ENCODE results near the gene TPX2. TPM values are rescaled to one million over a fixed set of nuclear protein-coding genes. Genes with fewer than 3 reads are reported as not detected.

TPX2 gene
- total RNA-seq, 1 donor from 2014 or later: 16.5 TPM

DNA sequence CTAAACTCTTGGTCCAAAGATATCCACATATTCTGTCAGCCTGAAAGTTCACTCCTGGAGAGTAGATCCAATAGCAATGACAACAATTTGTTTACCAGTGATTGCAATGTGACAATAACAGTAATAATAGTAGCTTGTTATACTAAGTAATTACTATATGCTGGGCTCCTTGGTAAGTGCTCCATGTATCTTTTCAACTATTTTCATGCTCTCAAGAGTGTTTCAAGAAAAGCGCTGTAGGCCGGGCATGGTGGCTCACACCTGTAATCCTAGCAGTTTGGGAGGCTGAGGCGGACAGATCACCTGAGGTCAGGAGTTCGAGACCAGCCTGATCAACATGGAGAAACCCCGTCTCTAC, 31.9 kb upstream of the TPX2 start:
- DNase-seq: no peak

GRCh38 chr20:31707994-31708735, 30.9 kb upstream of the TPX2 start:
- no peak for DNase-seq

GRCh38 chr20:31708736-31709534, 30.2 kb upstream of the TPX2 start:
- no peak for DNase-seq

DNA sequence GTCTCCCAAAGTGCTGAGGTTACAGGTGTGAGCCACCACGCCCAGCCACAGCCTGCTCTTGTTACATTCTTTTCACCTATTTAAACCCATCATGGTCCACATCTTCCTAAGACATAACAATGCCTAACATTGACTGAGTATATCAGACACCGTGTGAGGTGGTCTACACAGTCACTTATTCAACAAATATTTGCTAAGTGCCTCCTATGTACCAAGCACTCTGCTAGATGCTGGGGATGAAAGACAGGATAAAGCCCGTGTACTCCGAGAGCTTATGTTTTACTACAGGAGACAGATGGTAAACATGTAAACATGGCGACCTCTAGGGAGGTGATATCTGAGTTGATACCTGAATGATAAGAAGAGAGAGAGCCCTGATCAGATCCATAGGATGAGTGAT, 29.2 kb upstream of the TPX2 start:
- DNase-seq: no peak

DNA sequence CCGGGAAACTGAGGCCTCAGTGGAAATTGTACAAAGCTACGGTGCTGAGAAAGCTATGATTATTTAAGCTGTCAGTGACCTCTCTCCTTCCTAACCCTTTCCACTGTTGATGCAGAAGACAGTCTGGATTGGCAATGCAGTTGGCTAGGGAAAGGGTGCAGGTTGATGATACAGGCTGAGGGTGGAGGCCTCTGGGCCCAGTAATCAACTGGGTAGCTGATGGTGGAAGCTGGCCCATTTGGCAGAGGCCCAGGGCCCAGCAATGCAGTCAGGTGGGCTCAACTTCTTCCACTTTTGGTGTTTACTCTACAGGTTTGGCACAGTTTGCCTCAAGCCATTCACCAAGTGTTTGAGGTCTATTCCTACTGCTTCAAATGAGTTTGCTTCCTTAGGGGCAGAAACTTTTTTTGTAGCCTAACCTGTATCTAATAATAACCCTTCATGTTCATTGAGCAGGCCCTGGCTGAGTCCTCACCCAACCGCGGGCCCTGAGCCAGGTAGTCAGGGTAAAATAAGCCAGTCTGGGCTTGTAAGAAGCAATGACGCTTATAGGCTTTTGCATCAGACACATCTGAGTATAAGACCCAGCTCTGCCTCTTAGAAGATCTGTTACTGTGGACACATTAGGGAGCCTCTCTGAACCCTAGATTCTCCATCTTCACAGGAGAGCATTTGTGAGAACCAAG, 28.5 kb upstream of the TPX2 start:
- DNase-seq: no peak

DNA sequence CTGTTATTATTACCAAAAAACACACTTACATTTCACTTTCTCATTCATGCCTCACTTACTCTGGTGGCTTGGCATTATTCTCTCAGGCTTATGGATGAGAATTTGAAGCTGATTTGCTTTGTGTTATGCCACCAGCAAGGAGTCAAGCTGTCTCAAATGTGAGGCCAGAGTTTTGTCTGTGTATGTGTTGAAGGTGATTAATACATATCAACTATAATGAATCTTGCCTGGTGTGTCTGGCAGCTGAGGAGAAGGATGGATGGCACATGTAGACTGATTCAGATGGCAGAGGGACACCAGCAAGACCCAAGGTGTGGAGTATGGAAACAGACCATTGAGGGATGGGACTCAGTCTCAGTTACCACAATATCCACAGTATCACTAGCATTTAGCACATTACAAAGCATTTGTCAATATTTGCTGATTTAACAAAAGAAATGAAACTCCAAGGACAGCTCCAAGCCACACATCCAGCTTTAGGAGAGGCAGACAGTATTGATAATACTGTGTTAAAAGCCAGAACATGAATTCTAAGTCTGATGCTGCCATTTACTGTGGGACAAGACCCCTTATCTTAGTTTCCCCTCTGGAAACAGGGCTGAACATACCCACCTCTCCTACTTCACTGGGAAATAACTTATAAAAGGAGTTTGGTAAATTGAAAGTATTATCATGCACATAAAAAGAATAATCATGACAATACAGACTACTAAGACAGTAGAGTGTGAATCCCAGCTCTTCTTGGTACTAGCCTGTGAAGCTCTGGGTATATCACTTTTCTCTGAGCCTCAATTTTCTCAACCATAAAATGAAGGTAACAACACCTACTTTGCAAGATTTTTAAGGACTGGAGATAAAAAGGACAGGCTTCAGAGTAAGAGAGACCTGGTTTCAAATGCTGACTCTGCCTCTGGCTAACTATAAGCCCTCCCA, 27.6 kb upstream of the TPX2 start:
- DNase-seq: no peak

DNA sequence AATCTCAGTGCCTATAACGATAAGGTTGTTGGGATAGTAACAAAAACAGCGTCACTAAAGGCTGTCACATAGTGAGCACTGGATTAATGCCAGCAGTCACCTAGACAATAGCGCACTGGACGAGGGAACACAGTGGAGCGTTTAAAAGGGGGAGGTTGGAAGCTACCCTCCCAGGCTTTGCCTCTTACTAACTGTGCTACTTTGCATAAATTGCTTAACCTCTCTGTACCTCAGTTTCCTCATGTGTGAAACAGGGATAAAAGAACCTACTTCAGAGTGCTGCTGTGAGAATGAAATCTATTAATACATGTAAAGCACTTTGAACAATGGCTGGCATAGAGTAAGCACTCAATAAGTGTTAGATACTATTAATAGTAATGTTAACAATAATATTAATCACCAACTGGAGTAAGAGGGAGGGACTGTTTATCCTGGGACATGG, 27.0 kb upstream of the TPX2 start:
- DNase-seq: peak; percentile 80

DNA sequence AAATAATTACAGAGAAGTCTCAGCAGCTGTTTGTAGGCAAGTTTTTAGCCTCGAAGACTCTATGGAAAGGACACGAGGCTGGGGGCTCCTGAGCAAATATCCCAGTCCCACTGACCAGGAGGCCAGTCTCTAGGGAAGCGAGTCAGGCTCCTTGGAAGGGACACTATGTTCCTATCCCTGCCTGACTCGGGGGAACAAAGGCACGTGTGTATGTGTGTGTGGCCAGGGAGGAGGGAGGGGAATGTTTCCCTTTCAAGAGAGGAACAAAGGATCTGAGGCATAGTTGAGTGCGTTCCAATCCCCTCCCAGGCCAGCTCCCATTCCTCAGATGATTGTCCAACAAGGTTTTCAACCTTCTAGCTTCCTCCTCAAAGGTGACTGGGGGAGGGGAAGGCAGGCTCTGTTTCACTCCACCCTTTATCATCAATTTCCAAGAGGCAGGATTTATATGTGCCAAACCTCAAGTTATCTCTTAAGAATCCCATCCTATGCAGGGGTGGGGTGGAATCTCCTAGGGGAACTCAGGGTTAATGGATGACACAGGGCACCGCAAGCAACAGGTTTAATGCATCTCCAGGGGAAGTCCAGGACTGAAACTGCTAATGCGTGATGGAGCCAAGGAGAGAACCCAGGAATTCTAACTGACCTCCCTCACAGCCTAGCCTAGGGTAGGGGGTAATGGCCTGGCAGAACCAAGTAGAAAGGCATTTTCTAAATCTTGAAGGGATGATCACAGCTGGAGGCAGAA, 26.4 kb upstream of the TPX2 start:
- peak; percentile 96 for DNase-seq

GRCh38 chr20:31713312-31714273, 25.5 kb upstream of the TPX2 start:
- DNase-seq: peak; percentile 89

GRCh38 chr20:31715766-31716165, 23.3 kb upstream of the TPX2 start:
- DNase-seq: no peak

- DNase-seq: no peak
Observed at GRCh38 chr20:31716351-31716750, 22.7 kb upstream of the TPX2 start.

DNA sequence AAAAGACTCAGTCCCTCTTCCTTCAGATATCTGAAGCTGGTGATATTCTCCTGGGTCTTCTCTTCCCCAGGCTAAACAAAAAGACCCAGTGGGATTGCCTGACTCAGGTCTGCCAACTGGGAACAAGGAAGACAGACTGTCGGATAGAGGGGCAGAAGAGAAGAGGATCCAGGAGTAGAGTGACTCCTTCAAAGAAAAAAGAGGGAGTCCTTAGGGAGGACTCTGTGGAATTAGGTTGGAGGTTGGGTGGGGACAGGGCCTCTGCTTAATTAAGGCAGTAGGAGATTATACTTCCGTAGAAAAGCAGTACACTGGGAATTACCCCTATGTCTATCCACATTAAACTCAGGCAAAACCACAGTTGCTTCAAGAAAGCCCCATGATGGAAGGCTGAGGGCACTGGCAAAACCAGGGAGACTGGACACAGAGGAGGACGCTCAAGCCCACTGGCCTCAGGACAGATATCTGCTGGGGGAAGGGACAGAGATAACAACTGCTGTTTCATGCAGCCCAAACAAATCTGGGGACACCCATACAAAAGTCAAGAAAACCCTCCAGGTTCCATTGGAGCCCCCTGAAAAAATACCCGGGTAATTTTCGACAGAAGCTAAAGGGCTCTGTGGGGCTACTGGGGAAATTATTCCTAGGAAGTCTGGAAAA, 22.1 kb upstream of the TPX2 start:
- DNase-seq: no peak

DNA sequence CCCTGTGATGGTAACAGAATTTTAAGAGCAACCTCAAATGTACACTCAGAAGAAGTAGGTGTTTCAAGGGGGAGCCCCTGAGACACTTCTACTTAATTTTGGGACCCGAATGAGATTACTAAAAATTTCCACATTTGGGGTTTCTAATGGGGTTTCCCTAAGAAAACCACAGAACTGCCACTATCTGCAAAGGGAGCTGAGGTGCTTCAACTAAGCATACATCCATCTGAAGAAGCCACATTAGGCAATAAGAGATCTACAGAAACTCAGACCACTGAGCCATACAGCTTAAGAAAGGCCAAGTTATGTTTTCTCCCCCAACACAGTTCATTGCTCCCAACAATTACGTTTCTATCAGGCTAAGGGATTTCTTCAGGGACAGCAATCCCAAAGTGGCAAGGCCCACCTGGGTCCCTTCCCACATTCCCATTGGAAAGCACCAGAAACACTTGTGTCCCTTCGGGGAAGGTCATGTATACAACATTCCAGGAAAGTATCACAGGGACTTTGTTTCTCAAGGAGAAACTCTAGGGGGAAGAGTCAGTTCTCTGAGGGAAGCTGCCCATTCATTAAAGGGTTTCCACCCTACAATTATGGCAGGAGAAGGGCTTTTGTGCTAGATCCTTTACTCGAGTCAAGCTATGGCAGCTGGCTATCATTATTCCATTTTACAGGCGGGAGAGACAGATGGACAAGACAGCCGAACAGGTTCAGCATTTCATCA, 21.4 kb upstream of the TPX2 start:
- no peak for DNase-seq

GRCh38 chr20:31718952-31719643, 20.0 kb upstream of the TPX2 start:
- no peak for DNase-seq

DNA sequence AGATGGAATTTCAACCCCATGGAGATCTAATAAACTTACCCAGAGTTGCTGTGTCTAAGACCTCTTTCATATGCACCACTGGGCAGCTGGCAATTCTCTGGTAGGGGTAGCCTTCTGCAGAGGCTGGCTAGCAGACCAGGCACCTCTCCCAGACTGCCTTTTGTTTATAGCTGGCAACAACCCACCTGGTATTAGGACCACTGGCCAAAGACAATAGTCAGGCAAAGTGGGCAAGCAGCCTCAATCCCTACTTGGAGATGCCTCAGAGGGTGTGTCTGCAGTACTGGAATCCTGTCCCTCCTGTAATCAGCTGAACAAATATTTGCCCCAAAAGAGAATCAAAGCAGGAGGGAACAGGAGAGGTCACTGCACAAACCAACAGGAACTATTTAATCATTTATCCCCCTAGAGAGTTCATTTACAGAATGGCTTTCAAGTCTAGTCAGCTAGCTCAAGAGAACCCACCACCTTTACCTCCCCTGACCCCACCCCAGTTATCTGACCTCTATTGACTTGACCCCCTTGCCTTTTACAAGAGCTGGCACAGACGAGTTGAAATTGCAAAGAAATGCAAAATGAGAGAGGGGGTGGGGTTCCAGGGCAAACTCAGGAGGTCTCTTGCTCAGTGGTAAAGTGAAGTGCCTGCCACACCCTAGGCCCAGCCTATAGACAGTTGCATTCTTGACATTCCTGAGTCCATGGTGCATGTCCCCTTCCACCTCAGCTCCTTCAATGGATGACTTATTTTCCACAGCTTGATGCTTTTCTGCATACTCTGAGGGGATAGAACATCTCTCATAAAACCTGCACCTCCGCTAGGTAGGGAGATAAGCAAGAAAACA, 19.2 kb upstream of the TPX2 start:
- DNase-seq: peak; percentile 54

DNA sequence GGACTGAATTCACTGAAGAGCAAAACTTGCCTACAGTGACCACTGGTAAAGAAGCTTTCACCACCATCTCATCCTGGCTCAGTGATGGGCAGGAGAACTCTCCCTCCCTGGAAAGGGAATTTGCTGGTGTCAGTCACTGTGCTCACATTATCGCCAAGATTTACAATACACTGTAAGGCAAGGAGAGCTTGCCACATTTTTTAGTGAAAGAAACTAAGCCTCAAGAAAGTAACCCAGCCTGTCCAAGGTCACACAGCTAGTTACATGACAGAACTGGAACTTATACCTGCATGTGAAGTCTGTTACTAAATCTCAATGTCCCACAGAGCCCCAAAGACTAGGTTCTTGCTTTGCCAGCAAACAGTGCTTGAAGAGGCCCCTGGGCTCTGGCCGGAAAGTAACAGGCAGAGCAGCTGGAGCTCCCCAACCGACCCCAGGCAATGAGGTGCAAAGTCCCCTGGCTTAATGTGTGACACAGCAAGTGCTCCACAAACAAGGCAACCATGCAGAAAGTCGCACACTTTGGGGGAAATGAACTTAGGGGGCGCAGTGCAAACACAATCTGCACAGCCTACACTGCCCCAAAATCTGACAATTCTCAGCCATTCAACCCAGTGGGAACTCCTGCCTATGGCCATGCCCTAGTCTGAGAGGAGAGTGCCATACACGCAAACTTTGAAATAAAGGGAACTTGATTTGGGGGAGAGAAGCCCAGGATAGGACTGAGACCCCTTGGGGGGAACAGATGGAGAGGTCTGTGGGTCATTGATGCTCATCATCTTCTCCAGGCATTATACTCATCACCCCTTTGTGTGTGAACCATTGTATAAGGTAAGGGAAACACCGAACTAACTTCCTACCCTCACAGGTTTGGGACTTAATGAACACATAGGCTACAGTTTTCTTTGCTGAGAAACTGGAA, 18.3 kb upstream of the TPX2 start:
- no peak for DNase-seq

All from dermis blood vessel endothelial cell (primary cell).